Mesenchymal stem cell (in vitro differentiated cells and primary cell): ENCODE data around the gene KCNH3.

Experiments
- DNase-seq: peaks from one replicate; pipeline ENCODE4 v3.0.0-alpha.2; 2013
- H2AFZ ChIP-seq: one replicate; pipeline ENCODE4 v1.6.1; 2013; ENCODE audit warnings: low read depth, mild to moderate bottlenecking, control low read depth, inconsistent platforms, low read length, moderate library complexity
- H2AK5ac ChIP-seq: 2 replicates; pipeline ENCODE4 v1.6.1; 2013; ENCODE audit warnings: low read length, moderate library complexity, mild to moderate bottlenecking, inconsistent platforms; ENCODE audit not compliant: severe bottlenecking
- H2BK120ac ChIP-seq: one replicate; pipeline ENCODE4 v1.6.1; 2013; ENCODE audit warnings: low read depth, mild to moderate bottlenecking, inconsistent platforms, low read length, moderate library complexity
- H2BK12ac ChIP-seq, 2 experiments: one replicate each; pipeline ENCODE4 v1.6.1; 2013; ENCODE audit warnings: inconsistent platforms in 2 of 2, low read length in 2 of 2, mild to moderate bottlenecking in 2 of 2, moderate library complexity in 2 of 2, control low read depth in 1 of 2
- H2BK15ac ChIP-seq: one replicate; pipeline ENCODE4 v1.6.1; 2013; ENCODE audit warnings: mild to moderate bottlenecking, low read depth, inconsistent platforms; ENCODE audit not compliant: poor library complexity, severe bottlenecking
- H2BK5ac ChIP-seq: 2 replicates; pipeline ENCODE4 v1.6.1; 2013; ENCODE audit warnings: low read depth, mild to moderate bottlenecking, low read length, control low read depth, inconsistent platforms; ENCODE audit not compliant: poor library complexity, severe bottlenecking
- H3K14ac ChIP-seq, 2 experiments: one replicate each; pipeline ENCODE4 v1.6.1; 2013; ENCODE audit warnings: inconsistent platforms in 2 of 2, low read length in 2 of 2, control low read depth in 1 of 2, mild to moderate bottlenecking in 1 of 2, moderate library complexity in 1 of 2
- H3K18ac ChIP-seq, 2 experiments: one replicate each; pipeline ENCODE4 v1.6.1; 2013; ENCODE audit warnings: inconsistent platforms in 2 of 2, low read length in 2 of 2, control low read depth in 1 of 2, low read depth in 1 of 2, mild to moderate bottlenecking in 1 of 2
- H3K23ac ChIP-seq, 2 experiments: one replicate each; pipeline ENCODE4 v1.6.1; 2013; ENCODE audit warnings: inconsistent platforms in 2 of 2, low read length in 2 of 2, mild to moderate bottlenecking in 2 of 2, moderate library complexity in 2 of 2, control low read depth in 1 of 2
- H3K27ac ChIP-seq: 2 replicates; pipeline ENCODE4 v1.5.1; 2013; ENCODE audit warnings: mild to moderate bottlenecking, moderate library complexity, low read length, control low read depth, inconsistent platforms; ENCODE audit not compliant: poor library complexity, severe bottlenecking
- H3K27me3 ChIP-seq, 2 experiments: 2 replicates each; pipeline versions ENCODE4 v1.6.1 to v1.7.0; 2013; ENCODE audit warnings: low read length in 2 of 2, mild to moderate bottlenecking in 2 of 2, moderate library complexity in 2 of 2, control low read depth in 1 of 2, inconsistent platforms in 1 of 2; ENCODE audit not compliant: control insufficient read depth in 1 of 2, insufficient read depth in 1 of 2
- H3K36me3 ChIP-seq, 2 experiments: 2 replicates each; pipeline versions ENCODE4 v1.6.1 to v1.7.0; 2013; ENCODE audit warnings: low read length in 2 of 2, control low read depth in 1 of 2, inconsistent platforms in 1 of 2, low read depth in 1 of 2, mild to moderate bottlenecking in 1 of 2; ENCODE audit not compliant: insufficient read depth in 2 of 2, control insufficient read depth in 1 of 2
- H3K4ac ChIP-seq, 2 experiments: one replicate each; pipeline ENCODE4 v1.6.1; 2013; ENCODE audit warnings: inconsistent platforms in 2 of 2, low read length in 2 of 2, mild to moderate bottlenecking in 2 of 2, moderate library complexity in 2 of 2, control low read depth in 1 of 2, low read depth in 1 of 2
- H3K4me1 ChIP-seq: 2 replicates; pipeline ENCODE4 v1.6.1; 2013; ENCODE audit warnings: low read depth, low read length, control low read depth; ENCODE audit not compliant: control insufficient read depth, insufficient read depth
- H3K4me2 ChIP-seq: 2 replicates; pipeline ENCODE4 v1.6.1; 2013; ENCODE audit warnings: low read length, mild to moderate bottlenecking, inconsistent platforms; ENCODE audit not compliant: poor library complexity, severe bottlenecking
- H3K4me3 ChIP-seq, 2 experiments: 2 replicates each; pipeline versions ENCODE4 v1.5.1 to v1.7.0; 2013; ENCODE audit warnings: low read length in 2 of 2, mild to moderate bottlenecking in 2 of 2, control low read depth in 1 of 2, low read depth in 1 of 2; ENCODE audit not compliant: insufficient read depth in 1 of 2
- H3K79me1 ChIP-seq: replicated peaks from 2 replicates; pipeline ENCODE4 v1.6.1; 2013; ENCODE audit warnings: mild to moderate bottlenecking, control low read depth, low read length, inconsistent platforms; ENCODE audit not compliant: poor library complexity, severe bottlenecking
- H3K9ac ChIP-seq: 2 replicates; pipeline ENCODE4 v1.7.0; 2013; ENCODE audit warnings: mild to moderate bottlenecking, low read length, moderate library complexity
- H3K9me3 ChIP-seq: 2 replicates; pipeline ENCODE4 v1.7.0; 2013; ENCODE audit warnings: mild to moderate bottlenecking, low read length; ENCODE audit not compliant: control insufficient read depth
- H4K8ac ChIP-seq: one replicate; pipeline ENCODE4 v1.6.1; 2013; ENCODE audit warnings: inconsistent platforms, mild to moderate bottlenecking, low read length, moderate library complexity
- H4K91ac ChIP-seq: one replicate; pipeline ENCODE4 v1.6.1; 2013; ENCODE audit warnings: mild to moderate bottlenecking, low read length, inconsistent platforms
- WGBS: methylation state at CpG from one replicate; pipeline ENCODE4 v1.1.7; 2013; ENCODE audit warnings: mixed read lengths; 5-methylcytosine and 5-hydroxymethylcytosine counted together

KCNH3 gene

GRCh38 chr12:49587174-49587908 lies 48.5 kb downstream of the KCNH3 start:
- no peaks in the 10 kb centered on the region for H3K4me1 ChIP-seq
- H3K4me3 ChIP-seq, result no peak overlapping the region
- no peak overlapping the region for H2AK5ac ChIP-seq

GRCh38 chr12:49588281-49588680 lies 49.5 kb downstream of the KCNH3 start:
- no peak overlapping the region for H3K4me3 ChIP-seq
- H3K9me3 ChIP-seq, result peaks cover 9% of the 10 kb centered on the region
- no peak overlapping the region for H3K4ac ChIP-seq
- peak overlapping the region; percentile 59 for H4K91ac ChIP-seq
- H4K8ac ChIP-seq, result no peak overlapping the region
- H3K27me3 ChIP-seq, result no peaks in the 10 kb centered on the region
- no peak overlapping the region for H2BK12ac ChIP-seq
- WGBS, result 98% methylated on average over 7 of the region's 7 CpGs
- no peak overlapping the region for H2AFZ ChIP-seq
- H3K18ac ChIP-seq, result no peak overlapping the region
- H3K9ac ChIP-seq, result no peak overlapping the region
- H2BK120ac ChIP-seq, result no peak overlapping the region
- no peak overlapping the region for H3K27ac ChIP-seq
- H2BK15ac ChIP-seq, result no peak overlapping the region
- peaks cover 23% of the 10 kb centered on the region for H3K79me1 ChIP-seq
- no peaks in the 10 kb centered on the region for H3K4me1 ChIP-seq
- H3K36me3 ChIP-seq, result peaks cover 21 to 36% of the 10 kb centered on the region in 2 experiments
- no peak overlapping the region for H3K23ac ChIP-seq
- H2BK5ac ChIP-seq, result no peak overlapping the region
- no peak overlapping the region for H2AK5ac ChIP-seq
- DNase-seq, result no peak
- H3K4me2 ChIP-seq, result no peak overlapping the region
- no peak overlapping the region for H3K14ac ChIP-seq

More at GRCh38 chr12:49587174-49587908, 48.5 kb downstream of the KCNH3 start:
- H3K9me3 ChIP-seq, result peaks cover 9% of the 10 kb centered on the region
- H3K27ac ChIP-seq, result no peak overlapping the region
- no peak overlapping the region for H3K23ac ChIP-seq
- no peak overlapping the region for H2BK15ac ChIP-seq
- H3K79me1 ChIP-seq, result peaks cover 25% of the 10 kb centered on the region
- DNase-seq, result no peak
- no peak overlapping the region for H2AFZ ChIP-seq
- no peak overlapping the region for H3K4ac ChIP-seq
- peaks cover 21 to 37% of the 10 kb centered on the region in 2 experiments for H3K36me3 ChIP-seq
- no peak overlapping the region for H2BK5ac ChIP-seq
- no peak overlapping the region for H2BK12ac ChIP-seq
- H3K9ac ChIP-seq, result no peak overlapping the region
- H2BK120ac ChIP-seq, result no peak overlapping the region
- no peak overlapping the region for H4K8ac ChIP-seq
- H3K4me2 ChIP-seq, result no peak overlapping the region
- WGBS, result 96% methylated on average over 11 of the region's 11 CpGs
- H3K18ac ChIP-seq, result no peak overlapping the region
- H3K27me3 ChIP-seq, result no peaks in the 10 kb centered on the region
- H3K14ac ChIP-seq, result no peak overlapping the region
- no peak overlapping the region for H4K91ac ChIP-seq

- 88% methylated on average over 4 of the region's 4 CpGs for WGBS
- Histone ChIP-seq H3K4me1 (no peaks in the 10 kb centered on the region), H3K36me3 (peaks cover 15 to 30% of the 10 kb centered on the region in 2 experiments), H3K18ac (no peak overlapping the region), H4K91ac (no peak overlapping the region), H3K27ac (no peak overlapping the region), H2BK15ac (no peak overlapping the region), H2AK5ac (no peak overlapping the region), H3K23ac (no peak overlapping the region), H4K8ac (no peak overlapping the region), H3K27me3 (no peaks in the 10 kb centered on the region), H3K14ac (no peak overlapping the region), H2BK5ac (no peak overlapping the region), H3K4me3 (peak overlapping the region in 1 of 2 experiments; percentile 28), H3K9me3 (peaks cover 9% of the 10 kb centered on the region), H3K4me2 (no peak overlapping the region), H2BK120ac (no peak overlapping the region), H3K4ac (no peak overlapping the region), H2AFZ (no peak overlapping the region), H3K79me1 (peaks cover 17% of the 10 kb centered on the region), H2BK12ac (no peak overlapping the region), H3K9ac (no peak overlapping the region)
- no peak for DNase-seq
Observed at GRCh38 chr12:49588721-49589516, 50.1 kb downstream of the KCNH3 start.

- no peak overlapping the region for H3K18ac ChIP-seq
- peaks cover 11 to 16% of the 10 kb centered on the region in 2 experiments for H3K36me3 ChIP-seq
- no peak overlapping the region for H3K9ac ChIP-seq
- H3K4me2 ChIP-seq, result no peak overlapping the region
- no peak overlapping the region for H3K4me3 ChIP-seq
- no peaks in the 10 kb centered on the region for H3K9me3 ChIP-seq
- no peak overlapping the region for H3K23ac ChIP-seq
- no peak overlapping the region for H4K8ac ChIP-seq
- no peaks in the 10 kb centered on the region for H3K79me1 ChIP-seq
- no peak overlapping the region for H3K14ac ChIP-seq
- no peaks in the 10 kb centered on the region for H3K4me1 ChIP-seq
- H2AFZ ChIP-seq, result no peak overlapping the region
- no peak overlapping the region for H2BK5ac ChIP-seq
- H4K91ac ChIP-seq, result no peak overlapping the region
- no peak for DNase-seq
- no peak overlapping the region for H2BK120ac ChIP-seq
- no peak overlapping the region for H2BK15ac ChIP-seq
- WGBS, result 92% methylated on average over 10 of the region's 10 CpGs
- H3K27me3 ChIP-seq, result no peaks in the 10 kb centered on the region
- no peak overlapping the region for H3K4ac ChIP-seq
- no peak overlapping the region for H3K27ac ChIP-seq
- no peak overlapping the region for H2BK12ac ChIP-seq
- H2AK5ac ChIP-seq, result no peak overlapping the region
Observed at GRCh38 chr12:49598527-49598926, 59.7 kb downstream of the KCNH3 start.
